HG03575 (cell line): ENCODE results near the gene GGPS1.
"Not testable (repeated sequence)": the region's sequence is repeated elsewhere in the genome, so short reads cannot be mapped to it uniquely, and the experiment has no call there.

ENCODE experiments used
- ATAC-seq: cut with Tn5 transposase; IDR thresholded peaks from one replicate; pipeline ENCODE4 v1.9.1; 2021; ENCODE audit not compliant: unreplicated experiment, insufficient number of reproducible peaks, low FRiP score; ENCODE audit errors: extremely low read depth

Gene GGPS1

DNA sequence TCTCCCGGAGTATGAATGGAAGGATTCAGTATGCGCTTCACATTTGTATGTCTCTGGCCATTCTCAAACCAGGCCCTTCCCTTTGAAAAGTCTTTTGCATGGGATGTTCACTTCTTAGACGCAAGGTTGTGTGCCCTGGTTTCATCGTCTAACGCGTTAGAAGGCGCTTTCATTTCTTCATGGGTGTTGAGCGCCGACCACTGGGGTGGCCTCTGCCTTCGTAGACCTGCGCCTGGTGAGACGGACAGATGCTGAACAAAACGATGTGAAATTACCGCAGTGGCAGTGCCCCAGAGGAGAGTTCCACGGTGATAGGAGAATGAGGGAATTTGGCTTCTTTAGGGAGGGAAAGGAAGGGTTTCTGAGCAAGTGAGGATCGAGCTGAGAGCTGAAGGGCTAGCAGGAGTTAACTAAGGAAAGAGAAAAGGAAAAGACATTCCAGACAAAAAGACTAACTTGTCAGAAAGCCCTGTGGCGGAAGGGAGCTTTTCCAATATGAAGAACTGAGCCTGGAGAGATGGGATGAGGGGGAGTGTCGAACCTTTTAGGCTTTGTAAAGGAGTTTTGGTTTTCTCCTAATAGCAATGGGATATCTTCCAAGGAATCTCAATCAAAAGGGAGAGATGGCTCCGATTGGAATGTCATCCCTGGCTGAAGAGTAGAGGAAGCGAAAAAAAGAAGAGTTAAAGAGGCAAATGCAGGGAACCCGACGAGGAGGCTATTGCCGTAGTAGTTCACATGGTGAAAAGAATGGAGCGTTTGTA is 951 bp downstream of the GGPS1 start:
- ATAC-seq, result no peak

DNA sequence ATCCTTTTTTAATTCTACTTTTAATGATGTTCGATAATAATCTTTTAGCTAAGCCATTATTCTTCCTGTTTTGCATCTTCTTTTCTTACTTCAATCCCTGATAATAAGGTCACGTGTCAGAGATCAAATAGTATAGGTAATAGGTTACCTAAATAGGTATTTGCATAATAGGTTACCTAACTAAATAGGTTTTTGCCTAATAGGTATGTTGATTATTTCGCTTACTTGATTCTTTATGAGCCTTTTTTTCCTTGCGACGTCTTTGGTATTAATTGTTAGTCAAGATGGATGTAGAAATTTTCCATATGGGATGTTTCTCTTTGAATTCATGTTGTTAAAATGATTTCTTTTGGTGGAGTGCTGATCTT is 2.5 kb downstream of the GGPS1 start:
- no peak for ATAC-seq

GRCh38 chr1:235331401-235331800 is 3.0 kb downstream of the GGPS1 start:
- ATAC-seq, result no peak

DNA sequence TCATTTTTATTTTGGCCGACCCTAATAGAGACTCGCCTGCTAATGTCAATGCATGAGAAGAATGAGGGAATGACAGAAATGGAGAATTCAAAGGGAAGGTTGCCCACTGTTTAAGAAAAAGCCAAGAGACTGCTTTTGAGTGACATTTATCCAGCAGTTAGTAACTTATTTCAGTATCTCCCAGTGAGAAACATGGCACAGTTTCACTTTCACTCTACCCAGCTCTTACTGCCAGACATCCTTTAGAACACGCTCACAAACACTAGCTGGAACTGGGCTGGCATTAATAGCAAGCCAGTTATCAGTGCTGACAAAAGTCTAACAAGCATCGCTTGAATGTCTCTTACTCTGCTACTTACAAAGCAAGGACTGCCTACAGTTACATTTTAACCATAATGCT is 8.5 kb downstream of the GGPS1 start:
- no peak for ATAC-seq

- ATAC-seq, result no peak
Observed at GRCh38 chr1:235339746-235340145, 11.4 kb downstream of the GGPS1 start.

- no peak for ATAC-seq
Observed at GRCh38 chr1:235341334-235341733, 13.0 kb downstream of the GGPS1 start.

GRCh38 chr1:235342039-235342438 is 13.7 kb downstream of the GGPS1 start:
- no peak for ATAC-seq

DNA sequence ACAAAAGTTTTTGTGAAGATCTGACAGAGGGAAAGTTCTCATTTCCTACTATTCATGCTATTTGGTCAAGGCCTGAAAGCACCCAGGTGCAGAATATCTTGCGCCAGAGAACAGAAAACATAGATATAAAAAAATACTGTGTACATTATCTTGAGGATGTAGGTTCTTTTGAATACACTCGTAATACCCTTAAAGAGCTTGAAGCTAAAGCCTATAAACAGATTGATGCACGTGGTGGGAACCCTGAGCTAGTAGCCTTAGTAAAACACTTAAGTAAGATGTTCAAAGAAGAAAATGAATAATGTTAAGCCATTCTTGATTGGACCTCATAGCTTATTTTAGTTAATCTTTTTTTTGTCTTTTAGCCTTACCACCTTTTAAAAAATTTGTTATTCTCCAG is 14.1 kb downstream of the GGPS1 start:
- no peak for ATAC-seq

GRCh38 chr1:235343726-235344125 is 15.4 kb downstream of the GGPS1 start:
- no peak for ATAC-seq

DNA sequence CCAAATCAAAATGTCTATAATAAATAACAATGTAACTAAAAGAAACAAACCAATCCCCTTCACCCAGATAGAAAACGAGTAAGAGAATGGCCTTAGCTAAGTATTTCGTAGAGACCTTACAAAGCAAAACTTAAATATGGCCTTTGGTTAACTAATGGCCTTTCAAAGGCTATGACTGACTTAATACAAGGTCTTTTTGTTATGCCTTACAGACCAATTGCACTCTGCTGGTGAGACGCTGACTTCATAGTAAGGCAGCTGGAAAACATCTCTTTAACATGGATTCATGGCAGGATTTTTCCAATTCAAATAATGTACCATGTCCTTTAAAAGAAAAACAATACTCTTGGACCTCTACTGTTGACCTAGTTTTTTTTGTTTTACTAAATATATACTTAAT is 23.1 kb downstream of the GGPS1 start:
- no peak for ATAC-seq

DNA sequence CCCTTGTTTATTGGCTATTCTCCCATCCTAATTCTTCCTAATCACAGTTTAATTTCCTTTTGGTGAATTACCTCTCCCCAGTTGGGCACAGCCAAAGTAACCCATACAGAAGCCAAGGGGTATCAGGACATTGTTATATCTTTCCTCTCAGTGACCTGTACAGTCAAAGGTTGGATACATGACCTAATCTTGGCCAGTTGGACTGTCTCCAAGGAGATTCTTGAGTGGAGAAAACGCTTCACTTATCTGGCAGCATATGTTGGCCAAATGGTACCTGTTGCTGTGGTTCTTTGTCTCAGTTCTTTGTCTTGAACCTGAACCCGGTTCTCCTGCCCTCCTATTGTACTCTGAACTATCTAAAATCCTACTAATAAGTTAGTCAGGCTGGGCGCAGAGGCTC is 23.5 kb downstream of the GGPS1 start:
- ATAC-seq, result no peak

DNA sequence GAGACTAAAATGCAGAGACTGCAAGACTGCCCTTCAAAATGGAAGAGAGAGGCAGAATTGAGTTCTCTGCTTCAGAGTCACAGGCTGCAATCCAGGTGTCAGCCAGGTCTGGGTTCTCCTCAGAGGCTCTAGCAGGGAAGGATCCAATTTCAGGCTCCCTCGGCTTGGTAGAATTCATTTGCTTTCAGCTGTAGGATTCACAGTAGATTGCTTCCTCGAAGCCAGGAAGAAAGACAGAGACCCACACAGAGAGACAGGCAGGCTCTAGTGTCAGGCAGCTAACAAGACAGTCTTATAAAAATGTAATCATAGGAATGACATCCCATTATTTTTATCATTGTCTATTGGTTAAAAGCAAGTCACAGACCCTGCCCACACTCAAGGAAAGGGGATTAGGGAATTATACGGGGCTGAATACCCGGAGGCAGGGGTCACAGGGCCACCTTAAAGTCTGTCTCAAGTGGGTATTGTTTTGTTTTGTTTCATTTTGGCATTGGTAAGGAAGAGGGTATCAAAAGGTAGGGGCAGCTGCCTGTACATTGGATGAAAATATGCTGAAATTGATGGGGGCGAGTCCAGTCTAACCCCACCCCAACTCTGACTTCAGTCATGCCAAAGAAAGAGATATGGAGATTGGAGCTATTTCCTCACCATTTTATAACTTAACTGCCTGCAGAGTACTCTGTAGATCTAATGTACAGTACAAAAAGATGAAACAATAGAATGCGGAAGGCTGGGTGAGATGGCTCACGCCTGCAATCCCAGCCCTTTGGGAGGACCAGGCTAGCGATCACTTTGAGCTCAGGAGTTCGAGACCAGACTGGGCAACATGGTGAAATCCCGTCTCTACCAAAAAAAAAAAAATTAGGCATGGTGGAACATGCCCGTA is 29.4 kb downstream of the GGPS1 start:
- no peak for ATAC-seq

DNA sequence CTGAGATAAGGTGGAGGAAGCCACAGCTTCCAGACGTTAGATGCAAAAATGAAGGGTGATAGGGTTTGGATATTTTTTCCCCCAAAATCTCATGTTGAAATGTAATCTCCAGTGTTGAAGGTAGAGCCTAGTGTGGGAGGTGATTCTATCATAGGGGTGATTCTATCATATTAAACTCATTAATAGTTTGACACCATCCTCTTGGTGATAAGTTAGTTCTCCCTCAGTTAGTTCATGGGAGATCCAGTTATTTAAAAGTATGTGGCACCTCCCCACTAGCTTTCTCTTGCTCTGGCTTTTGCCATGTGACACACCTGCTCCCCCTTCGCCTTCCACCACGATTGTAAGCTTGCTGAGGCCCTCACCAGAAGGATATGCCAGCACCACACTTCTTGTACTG is 30.5 kb downstream of the GGPS1 start:
- ATAC-seq, result no peak

DNA sequence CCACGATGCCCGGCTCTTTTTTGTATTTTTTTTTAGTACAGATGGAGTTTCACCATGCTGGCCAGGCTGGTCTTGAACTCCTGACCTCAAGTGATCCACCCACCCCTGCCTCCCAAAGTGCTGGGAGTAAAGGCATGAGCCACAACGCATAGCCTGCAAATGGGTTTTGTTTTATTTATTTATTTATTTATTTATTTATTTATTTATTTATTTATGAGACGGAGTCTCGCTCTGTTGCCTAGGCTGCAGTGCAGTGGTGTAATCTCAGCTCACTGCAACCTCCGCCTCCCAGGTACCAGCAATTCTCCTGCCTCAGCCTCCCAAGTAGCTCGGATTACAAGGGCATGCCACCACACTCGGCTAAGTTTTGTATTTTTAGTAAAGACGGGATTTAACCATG is 35.8 kb downstream of the GGPS1 start:
- ATAC-seq, result not testable (repeated sequence)

DNA sequence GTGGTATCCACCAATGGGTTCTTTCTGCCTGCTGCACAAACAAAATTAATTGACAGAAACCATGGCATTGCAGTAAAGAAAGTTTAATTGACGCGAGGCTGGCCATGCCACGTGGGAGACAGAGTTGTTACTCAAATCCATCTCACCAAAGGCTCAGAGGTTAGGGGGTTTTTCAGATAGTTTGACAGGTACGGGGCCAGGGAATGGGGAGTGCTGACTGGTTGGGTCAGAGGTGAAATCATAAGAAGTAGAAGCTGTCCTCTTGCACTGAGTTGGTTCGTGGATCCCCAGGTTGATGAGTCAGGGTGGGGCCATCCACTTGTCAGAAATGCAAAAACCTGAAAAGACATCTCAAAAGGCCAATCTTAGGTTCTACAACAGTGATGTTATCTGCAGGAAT is 37.9 kb downstream of the GGPS1 start:
- ATAC-seq, result no peak

DNA sequence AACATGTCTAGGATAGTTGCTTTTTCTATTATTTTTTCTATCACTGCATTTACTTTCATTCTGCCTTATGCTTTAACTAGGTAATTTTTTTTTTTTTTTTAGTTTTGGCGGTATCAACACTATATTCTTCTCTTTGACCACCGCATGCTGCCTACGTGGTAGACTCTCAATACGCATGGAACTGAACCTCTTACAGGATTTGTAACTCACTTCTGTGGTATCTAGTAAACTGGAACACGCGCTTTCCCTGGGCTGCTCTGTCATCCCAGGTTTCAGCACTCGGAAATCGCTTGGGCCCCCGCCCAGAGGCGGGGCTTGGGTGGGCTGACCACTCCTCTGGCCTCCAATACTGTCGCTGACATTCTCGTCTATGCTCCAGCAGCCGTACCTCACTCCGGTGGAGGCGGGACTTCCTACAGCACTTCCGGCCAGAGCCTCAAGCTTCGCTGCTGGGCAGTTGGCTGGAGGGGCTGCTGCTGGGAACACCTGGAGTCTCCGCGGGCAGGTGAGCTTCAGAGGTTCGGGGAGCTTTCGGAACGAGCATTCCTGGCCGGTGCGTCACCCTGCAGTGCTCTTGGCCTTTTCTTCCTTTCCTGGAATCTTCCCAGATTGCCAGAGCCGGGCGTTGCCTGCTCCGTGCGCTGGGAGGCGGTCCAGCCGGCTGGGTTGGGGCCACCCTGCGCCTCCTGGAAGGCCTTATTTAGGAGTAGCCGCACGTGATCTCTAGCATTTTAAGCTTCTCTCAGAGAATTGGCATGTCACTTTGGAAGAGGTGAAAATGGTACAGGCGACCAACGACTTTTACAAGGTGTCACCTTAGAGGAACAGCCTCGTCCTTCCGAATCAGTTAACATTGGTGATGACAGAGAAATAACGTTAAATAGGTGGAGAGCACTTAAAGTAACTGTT is 38.9 kb downstream of the GGPS1 start, which contains the start of gene TBCE:
Gene TBCE, plus strand, starts transcription at position 428 of the 909 bp plus-strand sequence. CDS start 12,623 bp downstream, outside the sequence.
- ATAC-seq, result peak; percentile 94

GRCh38 chr1:235368428-235368827 is 40.1 kb downstream of the GGPS1 start:
- ATAC-seq, result no peak

- ATAC-seq, result no peak
Observed at GRCh38 chr1:235369802-235370201, 41.4 kb downstream of the GGPS1 start.

DNA sequence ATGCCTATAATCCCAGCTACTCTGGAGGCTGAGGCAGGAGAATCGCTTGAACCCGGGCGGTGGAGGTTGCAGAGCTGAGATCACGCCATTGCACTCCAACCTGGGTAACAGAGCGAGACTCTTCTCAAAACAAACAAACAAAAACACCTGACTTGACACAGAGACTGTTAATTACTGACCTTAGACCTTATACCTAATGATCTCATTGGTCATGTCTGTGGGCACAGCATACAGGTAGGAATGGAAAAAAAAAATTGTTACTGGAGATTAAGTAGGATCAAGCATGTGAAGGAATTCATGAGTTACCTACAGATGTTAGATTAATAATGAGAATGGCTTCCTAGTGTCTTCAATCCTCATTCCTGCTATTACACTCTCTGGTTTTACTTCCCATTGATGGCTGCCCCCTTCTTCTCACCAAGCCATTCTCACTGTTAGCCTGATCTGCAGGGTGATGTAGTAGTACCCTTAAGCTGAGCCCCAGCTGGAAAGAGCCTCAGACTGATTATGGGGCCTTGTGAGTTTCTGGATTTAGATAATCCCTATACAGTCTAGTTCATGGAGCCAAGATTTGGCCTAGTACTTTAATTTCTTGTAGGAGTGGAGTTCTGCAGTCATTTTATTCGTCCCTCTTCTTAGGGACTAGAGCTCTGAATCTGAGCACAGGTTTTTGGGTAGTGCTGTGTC is 47.7 kb downstream of the GGPS1 start:
- no peak for ATAC-seq
